AG08395 (cell line): ENCODE results near the gene MTG2.
A peak's percentile ranks its signal among the peaks of the same experiment; 100 is the strongest.

Experiments
- DNase-seq: peaks from one replicate; pipeline ENCODE4 v3.0.0; 2012; ENCODE audit warnings: mixed read lengths, low spot score

Gene MTG2

GRCh38 chr20:62235777-62236157 is 52.9 kb downstream of the MTG2 start:
- DNase-seq: no peak

- no peak for DNase-seq
These were observed 53.4 kb downstream of the MTG2 start for GRCh38 chr20:62236200-62236599.

- DNase-seq: no peak
These were observed 54.1 kb downstream of the MTG2 start for GRCh38 chr20:62236766-62237513.

- no peak for DNase-seq
These were observed 54.6 kb downstream of the MTG2 start for GRCh38 chr20:62237514-62237800.

- DNase-seq: peak; percentile 100
These were observed 55.2 kb downstream of the MTG2 start, which contains the start of gene OSBPL2 for GRCh38 chr20:62237801-62238568. Gene OSBPL2 (plus strand): TSS chr20:62238521. CDS start chr20:62256185, 17,664 bp downstream.

GRCh38 chr20:62238569-62239277 is 55.9 kb downstream of the MTG2 start:
- DNase-seq: peak; percentile 19

GRCh38 chr20:62239278-62239879 is 56.6 kb downstream of the MTG2 start:
- DNase-seq: no peak

GRCh38 chr20:62240020-62240685 is 57.3 kb downstream of the MTG2 start:
- DNase-seq: no peak

GRCh38 chr20:62241506-62241905 is 58.7 kb downstream of the MTG2 start:
- DNase-seq: no peak

- no peak for DNase-seq
These were observed 59.3 kb downstream of the MTG2 start for GRCh38 chr20:62242176-62242575.

GRCh38 chr20:62243106-62243505 is 60.3 kb downstream of the MTG2 start:
- DNase-seq: no peak

- no peak for DNase-seq
These were observed 61.2 kb downstream of the MTG2 start for GRCh38 chr20:62243906-62244515.

GRCh38 chr20:62244644-62245108 is 61.8 kb downstream of the MTG2 start:
- no peak for DNase-seq

- DNase-seq: no peak
These were observed 63.1 kb downstream of the MTG2 start for GRCh38 chr20:62245911-62246280.

GRCh38 chr20:62246431-62246830 is 63.6 kb downstream of the MTG2 start:
- no peak for DNase-seq

- no peak for DNase-seq
These were observed 64.2 kb downstream of the MTG2 start for GRCh38 chr20:62246872-62247652.

GRCh38 chr20:62248890-62249560 is 66.2 kb downstream of the MTG2 start:
- no peak for DNase-seq

- DNase-seq: peak; percentile 30
These were observed 69.6 kb downstream of the MTG2 start for GRCh38 chr20:62252342-62252966.
